Duodenal mucosa (tissue), 2 donors: ENCODE data around the gene EHD4.

Source experiments
- H3K27ac ChIP-seq: one replicate; pipeline ENCODE4 v1.7.0; 2013; ENCODE audit warnings: low read depth, low read length
- H3K27me3 ChIP-seq, 2 donors: one replicate each; pipeline ENCODE4 v1.7.0; 2013; ENCODE audit warnings: low read length in 2 of 2, control low read depth in 1 of 2; ENCODE audit not compliant: insufficient read depth in 2 of 2, control insufficient read depth in 1 of 2
- H3K36me3 ChIP-seq, 2 donors: one replicate each; pipeline ENCODE4 v1.7.0; 2013; ENCODE audit warnings: low read length in 2 of 2, control low read depth in 1 of 2; ENCODE audit not compliant: insufficient read depth in 2 of 2, control insufficient read depth in 1 of 2
- H3K4me1 ChIP-seq, 2 donors: one replicate each; pipeline ENCODE4 v1.7.0; 2013; ENCODE audit warnings: low read length in 2 of 2, control low read depth in 1 of 2; ENCODE audit not compliant: insufficient read depth in 2 of 2, control insufficient read depth in 1 of 2
- H3K4me3 ChIP-seq, 2 donors: one replicate each; pipeline ENCODE4 v1.7.0; 2013; ENCODE audit warnings: low read length in 2 of 2, low read depth in 1 of 2
- H3K9ac ChIP-seq, 2 donors: one replicate each; pipeline ENCODE4 v1.7.0; 2013; ENCODE audit warnings: low read length in 2 of 2, low read depth in 1 of 2
- H3K9me3 ChIP-seq, 2 donors: one replicate each; pipeline ENCODE4 v1.7.0; 2013; ENCODE audit warnings: low read length in 2 of 2, control low read depth in 1 of 2; ENCODE audit not compliant: control insufficient read depth in 1 of 2

EHD4 gene

DNA sequence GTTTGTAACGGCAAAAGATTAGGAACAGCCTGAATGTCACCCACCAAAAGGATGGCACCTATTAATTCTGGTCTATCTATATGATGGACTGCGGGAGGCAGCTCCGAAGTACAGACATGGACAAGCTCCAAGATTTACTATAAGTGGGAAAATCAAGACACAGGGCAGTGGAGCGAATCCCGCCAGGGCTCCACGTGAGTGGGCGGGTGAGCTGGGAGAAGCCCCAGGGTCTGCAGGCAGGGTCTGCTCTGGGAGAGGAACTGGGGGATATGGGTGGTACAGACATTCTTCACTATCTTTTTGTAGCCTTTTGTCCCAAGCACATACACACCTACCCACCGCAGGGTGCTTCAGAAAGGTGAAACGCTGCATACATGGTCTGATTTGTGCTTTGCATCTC lies 40.3 kb downstream of the EHD4 start:
- no peak overlapping the region for H3K27ac ChIP-seq

DNA sequence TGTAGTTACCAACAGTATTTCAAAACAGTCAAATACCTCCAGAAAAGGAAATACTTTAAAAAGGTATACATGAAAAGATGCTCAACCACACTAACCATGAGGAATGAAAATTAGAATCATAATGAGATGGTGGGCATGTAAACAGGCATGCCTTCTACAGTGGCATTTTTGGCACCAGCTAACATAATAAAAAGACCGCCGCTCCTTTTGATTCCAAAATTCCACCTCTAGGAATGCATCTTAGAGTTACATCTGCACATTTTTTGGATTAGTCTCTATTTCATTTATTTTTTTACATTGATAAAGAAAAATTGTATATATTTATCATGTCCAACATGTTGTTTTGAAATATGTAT lies 41.5 kb downstream of the EHD4 start:
- no peaks in the 10 kb centered on the region for H3K36me3 ChIP-seq
- H3K4me3 ChIP-seq = no peak overlapping the region
- H3K9me3 ChIP-seq = no peaks in the 10 kb centered on the region
- peaks cover 37 to 60% of the 10 kb centered on the region in 2 donors for H3K4me1 ChIP-seq
- H3K27ac ChIP-seq = no peak overlapping the region
- H3K27me3 ChIP-seq = no peaks in the 10 kb centered on the region
- H3K9ac ChIP-seq = no peak overlapping the region

More for the DNA sequence above, 40.3 kb downstream of the EHD4 start:
- H3K9ac ChIP-seq = no peak overlapping the region
- H3K9me3 ChIP-seq = no peaks in the 10 kb centered on the region
- H3K4me3 ChIP-seq = no peak overlapping the region
- no peaks in the 10 kb centered on the region for H3K27me3 ChIP-seq
- H3K4me1 ChIP-seq = peaks cover 28 to 47% of the 10 kb centered on the region in 2 donors
- H3K36me3 ChIP-seq = no peaks in the 10 kb centered on the region

DNA sequence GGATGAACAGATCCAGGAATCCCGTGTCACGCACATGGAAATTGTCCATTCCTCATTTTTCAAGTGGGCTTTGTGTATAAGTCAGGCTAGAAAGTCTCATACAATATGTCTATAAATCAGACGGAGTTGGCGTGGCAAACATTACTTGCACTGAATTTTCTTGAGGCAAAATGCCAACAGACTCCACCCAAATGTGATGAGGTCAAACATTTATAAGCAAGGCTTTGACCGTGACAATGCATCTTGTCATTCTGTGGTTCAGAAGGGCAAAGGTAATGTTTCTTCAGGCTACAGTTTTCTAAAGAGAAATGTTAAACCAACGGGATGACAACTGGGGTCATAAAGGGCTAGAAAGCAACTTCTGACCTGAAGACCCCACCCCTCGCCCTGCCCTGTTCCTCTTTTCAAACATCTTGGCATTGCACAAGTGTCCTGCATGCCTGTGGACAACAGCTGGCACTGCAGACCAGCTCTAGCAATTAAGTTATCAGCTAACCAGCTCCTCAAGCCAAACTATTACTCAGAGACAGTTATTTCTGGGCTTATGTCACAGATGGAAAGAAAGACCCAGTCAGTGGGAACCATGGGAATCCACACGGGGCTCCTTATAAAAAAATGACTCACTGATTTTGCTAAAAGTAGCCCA lies 42.0 kb downstream of the EHD4 start:
- Histone ChIP-seq H3K9ac (no peak overlapping the region), H3K4me3 (no peak overlapping the region), H3K4me1 (peaks cover 33 to 60% of the 10 kb centered on the region in 2 donors), H3K27me3 (no peaks in the 10 kb centered on the region), H3K9me3 (no peaks in the 10 kb centered on the region), H3K36me3 (no peaks in the 10 kb centered on the region), H3K27ac (no peak overlapping the region)

DNA sequence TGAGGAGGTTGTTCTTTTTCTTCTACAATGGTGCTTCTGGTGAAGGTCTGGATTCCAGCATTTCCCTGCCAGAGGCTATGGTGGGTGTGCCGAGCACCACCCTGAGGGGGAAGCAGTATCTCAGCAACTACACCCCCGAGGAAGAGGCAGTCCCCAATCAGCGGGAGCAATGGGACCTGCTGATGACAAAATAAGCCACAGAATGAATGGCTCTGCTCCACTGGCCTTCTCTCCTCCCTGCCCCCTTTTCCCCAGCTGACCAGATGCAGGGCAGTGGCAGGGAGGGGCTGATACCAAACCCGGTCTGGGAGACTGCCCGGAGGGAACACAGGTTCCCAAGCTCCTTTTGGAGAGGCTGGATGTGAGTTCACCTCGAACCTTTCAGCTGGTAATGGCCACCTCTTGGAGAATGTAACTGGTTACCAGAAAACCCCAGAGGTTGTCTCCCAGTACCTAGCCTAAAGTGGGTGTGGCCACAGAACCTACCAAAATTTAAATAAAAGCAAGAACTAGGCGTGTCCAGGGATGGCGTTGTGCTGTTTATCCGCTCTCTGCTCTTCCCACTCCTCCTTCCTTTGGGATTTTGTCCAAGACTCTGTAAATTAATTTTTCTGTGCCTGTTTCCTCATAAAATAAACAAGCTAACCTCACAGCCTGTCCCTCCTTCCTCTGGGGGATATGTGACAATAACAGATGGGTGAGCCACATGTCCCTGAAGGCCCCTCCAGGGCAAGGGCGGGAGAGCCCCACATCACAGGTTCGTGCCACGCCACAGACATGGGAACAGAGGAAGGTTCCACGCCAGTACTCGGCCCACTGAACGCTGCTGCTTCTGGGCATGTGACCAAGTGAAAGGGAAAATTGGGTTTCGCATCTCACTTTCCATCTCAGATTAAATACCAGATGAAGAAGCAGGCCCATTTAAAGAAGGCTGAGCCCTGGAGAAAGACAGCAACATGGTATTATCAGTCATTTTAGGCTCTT lies 43.4 kb downstream of the EHD4 start:
- Histone ChIP-seq H3K9ac (no peak overlapping the region), H3K27ac (no peak overlapping the region), H3K4me1 (peaks cover 20 to 46% of the 10 kb centered on the region in 2 donors), H3K9me3 (no peaks in the 10 kb centered on the region), H3K36me3 (no peaks in the 10 kb centered on the region), H3K27me3 (no peaks in the 10 kb centered on the region), H3K4me3 (no peak overlapping the region)

DNA sequence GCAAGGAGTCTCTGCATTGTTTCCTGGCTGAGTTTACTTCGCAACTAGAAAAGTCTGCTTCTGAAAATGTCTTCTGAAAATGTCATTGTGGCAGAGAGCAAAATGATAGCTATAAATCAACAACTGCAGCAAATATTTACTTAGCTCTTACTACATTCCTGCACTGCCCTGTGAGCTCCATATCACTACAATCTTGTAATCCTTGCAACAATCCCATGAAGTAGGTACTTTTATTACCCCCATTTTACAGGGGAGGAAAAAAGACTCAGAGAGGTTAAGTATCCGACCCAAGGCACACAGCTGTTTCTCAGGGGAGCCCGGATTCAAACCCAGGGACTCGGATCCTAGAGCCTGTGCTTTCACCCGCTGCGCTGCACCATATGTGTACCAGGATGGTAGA lies 44.3 kb downstream of the EHD4 start:
- H3K9me3 ChIP-seq = no peaks in the 10 kb centered on the region
- H3K27me3 ChIP-seq = no peaks in the 10 kb centered on the region
- peaks cover 19 to 45% of the 10 kb centered on the region in 2 donors for H3K4me1 ChIP-seq
- H3K36me3 ChIP-seq = no peaks in the 10 kb centered on the region
- no peak overlapping the region for H3K4me3 ChIP-seq
- no peak overlapping the region for H3K27ac ChIP-seq
- no peak overlapping the region for H3K9ac ChIP-seq

DNA sequence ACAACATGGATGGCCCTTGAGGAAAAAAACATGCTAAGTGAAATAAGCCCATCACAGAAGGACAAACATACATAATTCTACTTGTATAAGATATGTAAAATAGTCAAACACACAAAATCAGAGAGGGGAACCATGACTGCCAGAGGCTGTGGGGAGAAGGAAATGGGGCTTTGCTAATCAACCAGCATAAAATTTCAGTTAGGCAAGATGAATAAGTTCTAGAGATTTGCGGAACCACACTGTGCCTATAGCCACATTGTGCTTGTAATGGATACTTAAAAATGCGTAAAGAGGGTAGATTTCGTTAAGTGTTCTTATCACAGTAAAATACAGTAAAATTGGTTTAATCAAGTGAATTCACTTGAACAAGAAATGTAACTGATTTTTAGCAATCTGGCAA lies 44.8 kb downstream of the EHD4 start:
- Histone ChIP-seq H3K27me3 (no peaks in the 10 kb centered on the region), H3K4me3 (no peak overlapping the region), H3K9ac (no peak overlapping the region), H3K4me1 (peaks cover 19 to 45% of the 10 kb centered on the region in 2 donors), H3K27ac (no peak overlapping the region), H3K36me3 (no peaks in the 10 kb centered on the region), H3K9me3 (no peaks in the 10 kb centered on the region)

DNA sequence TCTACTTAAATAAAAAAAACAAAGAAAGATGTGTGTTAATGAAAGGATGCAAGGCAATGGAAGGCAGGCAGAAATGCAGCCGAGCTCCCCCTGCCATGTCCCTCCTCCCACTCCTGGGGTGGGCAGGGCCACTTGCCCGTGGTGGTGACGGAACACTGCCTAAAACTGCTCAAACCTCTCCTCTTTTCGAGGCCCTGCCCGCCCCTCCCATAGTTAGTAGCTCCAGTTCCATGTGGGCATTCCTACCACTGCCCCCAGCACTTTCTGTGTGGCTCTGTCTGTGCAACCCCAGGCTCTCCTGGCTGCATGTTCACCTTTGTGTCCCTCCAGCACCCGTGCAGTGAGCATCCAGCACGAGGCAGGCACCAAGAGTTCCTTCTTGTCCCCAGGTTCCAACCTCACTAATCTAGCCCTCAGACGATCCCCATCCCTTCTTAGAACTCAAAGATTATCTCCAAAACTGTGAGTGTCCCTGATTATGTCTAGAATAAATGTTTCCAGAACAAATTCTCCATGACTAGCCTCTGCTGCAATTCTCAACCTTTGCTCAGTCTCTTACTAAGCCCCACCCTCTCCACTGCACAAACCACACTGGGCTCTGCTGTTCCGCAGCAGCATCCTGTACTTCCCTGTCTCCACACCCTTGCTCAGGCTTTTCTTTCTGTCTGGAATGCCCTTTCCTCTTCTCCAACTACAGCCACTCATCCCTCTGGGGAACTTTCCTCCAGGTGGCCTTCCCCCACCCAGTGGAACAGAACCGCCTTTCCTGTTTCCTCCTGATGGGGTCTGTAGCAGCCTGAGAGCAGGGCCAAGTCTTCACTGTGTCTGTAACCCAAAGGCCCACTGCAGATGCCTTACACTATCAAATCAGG lies 45.9 kb downstream of the EHD4 start:
- peaks cover 19 to 45% of the 10 kb centered on the region in 2 donors for H3K4me1 ChIP-seq
- no peaks in the 10 kb centered on the region for H3K36me3 ChIP-seq
- no peaks in the 10 kb centered on the region for H3K27me3 ChIP-seq
- H3K9ac ChIP-seq = no peak overlapping the region
- no peak overlapping the region for H3K4me3 ChIP-seq
- H3K27ac ChIP-seq = peak overlapping the region; percentile 17
- H3K9me3 ChIP-seq = no peaks in the 10 kb centered on the region

DNA sequence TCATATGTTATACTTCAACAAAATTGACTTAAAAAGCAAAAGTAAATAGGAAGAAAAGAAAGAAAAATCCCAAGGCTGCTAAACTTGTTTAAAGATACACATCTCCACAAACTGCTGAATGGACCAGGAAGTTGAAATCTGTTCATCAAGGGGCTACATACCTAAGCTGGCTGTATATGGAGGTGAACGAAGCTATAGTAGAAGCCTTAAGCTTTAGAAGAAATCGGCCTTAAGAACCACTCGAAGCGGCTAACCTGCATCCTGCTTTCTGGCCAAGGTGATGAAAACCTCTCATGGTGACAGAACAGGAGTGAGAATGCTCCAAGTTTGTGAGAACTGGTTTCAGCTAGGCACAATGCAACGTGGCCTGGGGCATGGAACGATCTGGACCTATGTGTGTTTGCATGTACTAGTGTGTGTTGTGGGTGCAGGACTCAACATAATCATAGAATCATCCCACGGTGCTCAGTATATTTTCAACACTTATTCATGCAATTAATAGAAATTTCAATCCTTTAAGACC lies 47.2 kb downstream of the EHD4 start:
- no peaks in the 10 kb centered on the region for H3K9me3 ChIP-seq
- H3K36me3 ChIP-seq = no peaks in the 10 kb centered on the region
- H3K27me3 ChIP-seq = no peaks in the 10 kb centered on the region
- no peak overlapping the region for H3K27ac ChIP-seq
- no peak overlapping the region for H3K9ac ChIP-seq
- H3K4me3 ChIP-seq = no peak overlapping the region
- H3K4me1 ChIP-seq = peaks cover 23 to 45% of the 10 kb centered on the region in 2 donors

DNA sequence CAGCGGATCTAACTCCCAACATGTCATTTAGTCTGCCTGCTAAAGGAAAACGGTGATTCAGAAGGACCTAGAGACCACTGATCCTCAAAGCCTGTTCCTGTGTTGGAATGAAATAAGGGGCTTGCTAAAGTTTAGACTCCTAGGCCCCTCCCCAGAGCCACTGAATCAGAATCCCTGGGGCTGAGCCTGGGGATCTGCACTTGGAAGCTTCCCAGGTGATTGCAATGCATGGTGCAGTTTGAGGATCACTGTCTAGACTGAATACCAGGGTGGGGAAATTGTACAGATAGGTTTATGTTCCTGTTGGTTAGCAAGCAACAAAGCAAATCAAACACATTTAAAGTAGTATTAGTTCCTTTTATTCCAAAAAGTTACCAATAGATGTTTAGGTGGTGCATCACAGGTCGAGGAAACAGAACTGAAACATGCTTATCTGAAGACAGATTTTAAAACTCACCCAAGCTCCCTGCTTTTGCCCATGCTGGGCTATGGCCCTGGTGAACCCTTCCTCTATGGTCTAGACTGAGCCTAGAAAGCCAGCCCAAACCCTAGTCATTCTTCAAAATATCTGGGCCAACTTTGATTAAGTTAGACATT lies 48.9 kb downstream of the EHD4 start:
- Histone ChIP-seq H3K27ac (no peak overlapping the region), H3K4me3 (no peak overlapping the region), H3K36me3 (peaks cover 4 to 10% of the 10 kb centered on the region in 2 donors), H3K27me3 (no peaks in the 10 kb centered on the region), H3K9me3 (no peaks in the 10 kb centered on the region), H3K9ac (no peak overlapping the region), H3K4me1 (peaks cover 21 to 42% of the 10 kb centered on the region in 2 donors)
